GM11168 (cell line): ENCODE data around the gene MGAT4B.

Source experiments
- in situ Hi-C: fragments of 300-500 bp; cut with MboI; formaldehyde crosslinking; loops from one replicate; pipeline ENCODE4 v1.12.0; 2022; ENCODE audit warnings: low sequenced_read_pairs; ENCODE audit not compliant: unreplicated experiment

MGAT4B gene

GRCh38 chr5:179774442-179774841 is 32.2 kb downstream of the MGAT4B start:
- in situ Hi-C loops: no loop called here

DNA sequence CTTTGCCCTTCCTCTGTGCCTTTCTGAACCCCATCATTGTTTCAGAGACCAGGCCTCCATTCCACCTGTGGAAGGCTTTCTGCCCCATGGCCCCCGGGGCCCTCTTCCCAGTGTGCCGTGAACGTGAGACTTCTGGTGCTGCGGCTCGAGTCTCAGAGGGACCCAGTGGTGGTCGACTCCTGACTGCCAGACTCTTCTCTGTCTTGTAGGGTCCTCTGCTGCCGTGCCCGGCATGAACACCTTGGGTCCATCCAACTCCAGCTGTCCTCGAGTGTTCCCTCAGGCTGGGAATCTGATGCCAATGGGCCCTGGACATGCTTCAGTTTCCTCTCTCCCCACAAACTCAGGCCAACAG is 33.0 kb downstream of the MGAT4B start:
- in situ Hi-C loops: no loop called here

GRCh38 chr5:179772351-179772750 is 34.3 kb downstream of the MGAT4B start:
- in situ Hi-C loops: no loop called here

DNA sequence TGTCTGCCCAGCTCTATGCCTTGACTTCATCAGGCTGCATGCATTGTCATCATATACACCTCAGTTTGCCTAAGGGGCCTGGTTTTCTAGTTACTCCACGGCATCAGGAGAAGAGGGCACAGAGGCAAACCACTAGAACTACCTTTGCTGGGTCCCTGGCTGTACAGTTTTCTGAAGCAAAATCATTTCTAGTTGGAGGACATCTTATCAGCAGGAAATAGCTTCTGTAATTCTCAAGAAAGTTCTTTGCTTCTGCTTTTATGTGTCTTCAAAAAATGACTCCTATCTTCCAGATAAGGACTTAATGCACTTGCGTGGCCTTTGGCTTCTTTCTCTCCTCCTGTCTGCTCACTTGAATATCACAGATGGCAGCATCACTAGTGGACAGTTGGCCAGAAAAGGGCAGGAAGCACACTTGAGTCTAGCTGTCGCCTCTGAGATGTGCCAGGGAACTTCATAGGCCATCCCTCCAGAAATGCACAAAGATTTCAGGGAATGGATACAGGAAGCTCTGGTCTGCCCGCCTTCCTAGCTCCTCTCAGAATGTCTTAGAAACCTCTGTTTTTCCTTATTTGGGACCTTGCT is 35.3 kb downstream of the MGAT4B start:
- in situ Hi-C loops: no loop called here

GRCh38 chr5:179769796-179770195 is 36.9 kb downstream of the MGAT4B start:
- in situ Hi-C loops: no loop called here

- in situ Hi-C loops: no loop called here
Observed at GRCh38 chr5:179769271-179769670, 37.4 kb downstream of the MGAT4B start.

GRCh38 chr5:179768326-179769085 is 38.2 kb downstream of the MGAT4B start:
- in situ Hi-C loops: no loop called here

DNA sequence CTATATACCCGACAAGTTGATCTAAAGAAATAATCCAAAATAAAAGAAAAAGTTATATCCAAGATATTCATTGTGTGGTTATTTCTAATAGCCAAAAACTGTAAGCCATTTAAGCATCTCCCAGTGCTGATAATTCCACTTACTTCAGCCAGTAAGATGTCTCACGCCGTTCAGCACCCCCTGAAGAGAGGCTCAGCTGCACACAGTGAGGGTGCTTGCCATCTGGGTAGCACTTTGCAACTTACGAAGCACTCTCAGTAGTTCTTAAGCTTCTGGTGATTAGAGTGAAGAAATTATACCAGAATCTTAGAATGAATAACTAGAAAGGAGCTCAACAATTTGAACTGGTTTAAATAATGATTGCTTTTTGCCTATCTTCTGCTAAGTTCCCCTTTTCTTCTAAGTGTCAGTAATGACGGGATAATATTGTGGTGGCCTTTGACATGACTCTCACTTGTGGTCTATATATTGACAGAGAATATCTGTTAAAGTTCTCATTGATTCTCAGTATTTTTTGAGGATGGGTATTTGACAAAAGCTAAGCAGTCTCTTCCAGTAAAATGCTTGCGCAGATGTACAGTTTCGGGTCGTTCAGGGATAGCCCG is 39.1 kb downstream of the MGAT4B start:
- in situ Hi-C loops: no loop called here

- in situ Hi-C loops: no loop called here
Observed at GRCh38 chr5:179766726-179767455, 39.8 kb downstream of the MGAT4B start.

DNA sequence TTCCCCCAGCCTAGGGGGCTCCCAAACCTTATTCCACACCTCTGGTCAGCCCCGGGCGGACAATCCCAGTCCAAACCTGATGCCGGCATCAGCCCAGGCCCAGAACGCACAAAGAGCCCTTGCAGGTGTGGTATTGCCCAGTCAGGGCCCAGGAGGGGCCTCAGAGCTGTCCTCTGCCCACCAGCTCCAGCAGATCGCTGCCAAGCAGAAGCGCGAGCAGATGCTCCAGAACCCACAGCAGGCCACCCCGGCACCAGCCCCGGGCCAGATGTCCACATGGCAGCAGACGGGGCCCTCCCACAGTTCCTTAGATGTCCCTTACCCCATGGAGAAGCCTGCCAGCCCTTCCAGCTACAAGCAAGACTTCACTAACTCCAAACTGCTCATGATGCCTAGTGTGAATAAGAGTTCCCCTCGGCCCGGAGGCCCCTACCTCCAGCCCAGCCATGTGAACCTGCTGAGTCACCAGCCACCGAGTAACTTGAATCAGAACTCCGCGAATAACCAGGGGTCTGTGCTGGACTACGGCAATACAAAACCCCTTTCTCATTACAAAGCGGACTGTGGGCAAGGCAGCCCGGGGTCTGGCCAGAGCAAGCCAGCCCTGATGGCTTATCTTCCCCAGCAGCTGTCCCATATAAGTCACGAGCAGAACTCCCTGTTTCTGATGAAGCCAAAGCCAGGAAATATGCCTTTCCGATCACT is 40.5 kb downstream of the MGAT4B start:
- in situ Hi-C loops: no loop called here

- in situ Hi-C loops: no loop called here
Observed at GRCh38 chr5:179765400-179765799, 41.3 kb downstream of the MGAT4B start.

DNA sequence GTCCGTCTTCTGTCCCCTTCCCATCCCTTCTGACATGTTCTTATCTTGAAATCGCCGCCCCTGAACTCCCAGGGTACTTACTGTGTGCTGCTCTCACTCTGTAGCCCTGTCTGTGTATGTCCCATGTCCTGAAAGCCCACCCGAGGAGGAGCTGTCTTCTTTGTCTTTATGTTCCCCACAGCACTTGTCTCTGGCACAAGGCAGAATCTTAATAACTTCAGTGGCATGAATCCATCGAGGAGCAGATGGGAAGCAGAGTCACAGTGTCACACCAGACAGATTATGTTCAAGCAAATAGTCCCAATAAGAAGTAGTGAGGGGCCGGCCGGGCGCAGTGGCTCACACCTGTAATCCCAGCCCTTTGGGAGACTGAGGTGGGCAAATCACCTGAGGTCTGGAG is 42.6 kb downstream of the MGAT4B start:
- in situ Hi-C loops: no loop called here

- in situ Hi-C loops: no loop called here
Observed at GRCh38 chr5:179763215-179763945, 43.3 kb downstream of the MGAT4B start.

DNA sequence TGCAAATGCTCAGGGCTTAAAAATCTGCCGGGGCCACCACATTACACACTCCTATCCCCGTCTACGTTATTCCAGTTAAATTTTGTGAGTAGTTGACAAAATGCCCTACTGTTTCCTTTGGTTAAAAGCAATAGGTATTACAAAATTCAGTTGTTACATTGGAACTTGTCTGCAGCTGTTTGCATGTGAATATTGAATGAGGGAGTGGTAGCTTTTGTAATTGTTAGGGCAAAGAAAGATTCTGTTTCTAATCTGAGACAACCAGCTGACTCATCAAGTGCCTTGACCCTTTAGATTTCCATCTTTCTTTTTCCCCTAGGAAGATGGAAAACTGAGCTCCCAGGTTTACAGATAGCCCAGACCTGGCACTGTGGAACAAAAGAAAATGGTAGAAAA is 43.9 kb downstream of the MGAT4B start:
- in situ Hi-C loops: no loop called here

DNA sequence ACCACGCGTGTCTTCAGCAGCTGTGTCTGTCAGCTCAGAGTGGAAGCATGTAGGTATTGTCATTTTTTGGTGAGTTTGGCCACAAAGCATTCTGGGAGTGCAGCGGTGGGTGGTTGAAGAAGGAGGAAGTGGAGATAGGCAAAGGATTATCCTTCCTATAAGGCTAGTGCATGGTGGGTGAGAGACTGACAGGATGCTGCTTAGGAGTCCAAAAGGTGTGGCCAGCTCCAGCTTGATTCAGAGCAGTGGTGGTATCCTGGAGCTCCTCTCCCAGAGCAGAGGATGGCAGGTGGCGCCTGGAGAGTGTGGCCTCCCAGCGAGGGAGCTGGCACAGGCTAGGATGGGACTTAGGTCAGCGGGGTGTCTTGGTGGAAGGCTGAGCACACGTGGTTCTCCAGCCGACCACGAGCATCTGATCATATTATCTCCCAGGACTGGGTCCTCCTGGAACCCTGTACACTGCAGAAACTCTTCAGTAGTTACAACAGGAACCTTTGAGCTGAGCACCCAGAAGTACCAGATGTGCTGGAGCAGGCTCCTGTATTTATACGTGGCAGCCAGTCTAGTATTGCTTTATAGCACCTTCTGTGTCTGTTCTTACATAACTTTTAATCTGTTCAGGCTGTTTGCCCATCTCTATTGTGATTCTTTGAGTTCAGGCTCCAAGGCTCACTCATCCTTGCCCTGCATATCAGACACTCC is 44.4 kb downstream of the MGAT4B start:
- in situ Hi-C loops: no loop called here

DNA sequence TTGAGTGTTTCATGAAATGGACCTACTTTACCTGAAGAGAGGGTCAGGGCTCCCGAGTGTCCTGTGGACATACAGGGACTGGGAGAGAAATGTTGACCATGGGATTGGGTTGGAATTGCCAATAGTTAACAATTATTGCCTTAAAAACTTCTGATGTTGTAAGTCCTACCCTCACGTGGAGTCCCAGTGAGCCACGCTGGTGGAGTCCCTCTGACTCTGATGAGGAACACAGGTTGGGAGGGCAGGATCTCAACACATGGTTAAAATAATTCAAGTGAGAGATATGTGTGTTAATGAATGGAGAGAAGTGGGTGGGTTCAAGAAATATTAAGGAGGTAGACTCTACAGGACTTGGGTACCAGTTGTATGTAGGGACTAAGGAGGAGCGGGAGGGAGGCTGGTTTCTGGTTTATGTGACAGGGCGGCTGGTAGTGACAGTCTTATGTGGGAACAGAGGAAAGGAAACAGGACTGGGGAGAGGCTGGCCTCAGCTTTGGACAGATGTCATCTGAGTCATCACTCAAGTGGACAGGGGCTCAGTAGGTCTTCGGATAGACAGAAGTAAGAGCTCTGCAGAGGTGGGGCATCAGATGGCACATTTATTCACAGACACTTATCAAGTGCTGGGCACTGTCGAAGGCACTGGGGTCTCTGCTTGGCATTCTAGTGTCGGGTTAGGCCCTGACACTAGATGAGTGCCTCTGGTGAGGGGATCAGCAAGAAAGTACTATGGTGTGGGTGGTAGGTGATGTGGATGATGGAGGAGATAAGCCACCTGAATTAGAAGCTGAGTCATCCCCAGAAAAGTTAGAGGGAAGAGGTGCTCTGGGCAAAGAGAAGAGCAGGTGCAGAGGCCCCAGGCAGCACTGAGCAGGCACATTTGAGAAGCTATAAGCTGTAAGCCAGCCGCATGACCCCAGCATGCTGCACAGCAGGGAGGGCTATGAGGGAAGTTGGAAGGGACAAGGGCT is 46.8 kb downstream of the MGAT4B start:
- in situ Hi-C loops: no loop called here

GRCh38 chr5:179758955-179759354 is 47.7 kb downstream of the MGAT4B start:
- in situ Hi-C loops: no loop called here

- in situ Hi-C loops: no loop called here
Observed at GRCh38 chr5:179755022-179755421, 51.6 kb downstream of the MGAT4B start.
